GM20000 (cell line): ENCODE data around the gene ARAP1.

Experiments
- DNase-seq: peaks from one replicate; pipeline ENCODE4 v3.0.0; 2012; ENCODE audit warnings: low spot score
- CTCF ChIP-seq: IDR thresholded peaks from 2 replicates; pipeline ENCODE4 v1.5.1; 2012; ENCODE audit warnings: mild to moderate bottlenecking, control low read depth; ENCODE audit errors: extremely low read depth, missing control alignments

Gene ARAP1

GRCh38 chr11:72719551-72719950, 32.7 kb downstream of the ARAP1 start:
- no peak for DNase-seq
- no peak for TF ChIP-seq CTCF

GRCh38 chr11:72719144-72719543, 33.1 kb downstream of the ARAP1 start:
- no peak for DNase-seq
- TF ChIP-seq CTCF = no peak

- TF ChIP-seq CTCF = no peak
- DNase-seq = no peak
Measured at GRCh38 chr11:72718101-72718501, 34.1 kb downstream of the ARAP1 start.

- TF ChIP-seq CTCF = no peak
- no peak for DNase-seq
Measured at GRCh38 chr11:72716788-72717435, 35.3 kb downstream of the ARAP1 start.

- DNase-seq = no peak
Measured at GRCh38 chr11:72716290-72716689, 35.9 kb downstream of the ARAP1 start.

GRCh38 chr11:72712841-72713240, 39.4 kb downstream of the ARAP1 start:
- DNase-seq = no peak
- no peak for TF ChIP-seq CTCF

More at GRCh38 chr11:72716290-72716689, 35.9 kb downstream of the ARAP1 start:
- TF ChIP-seq CTCF = no peak

- no peak for TF ChIP-seq CTCF
- no peak for DNase-seq
Measured at GRCh38 chr11:72712168-72712751, 39.9 kb downstream of the ARAP1 start.
